ENCODE measurements around the gene UVSSA. TPM values are rescaled to one million over a fixed set of nuclear protein-coding genes. Genes with fewer than 3 reads are reported as not detected.

The UVSSA gene
- total and polyA plus RNA-seq, 2 experiments from 2014 or later: 2.9 to 4.1 TPM

- H3K79me2 ChIP-seq (ENCODE audit: insufficient read depth): no peaks in the 10 kb centered on the region
- no peak overlapping the region for H3K27ac ChIP-seq
- 4 to 7% methylated on average over 23 to 26 of the region's 26 CpGs for WGBS, 2 experiments (ENCODE audit: low coverage in 1 of 2, low lambda C conversion rate in 2 of 2, missing lambda C conversion rate in 2 of 2)
- no peaks in the 10 kb centered on the region for H4K20me1 ChIP-seq (ENCODE audit: insufficient read depth)
- H3K4me1 ChIP-seq (ENCODE audit: insufficient read depth): no peaks in the 10 kb centered on the region
- peaks cover 70% of the 10 kb centered on the region for H3K27me3 ChIP-seq (replicated peaks; ENCODE audit: insufficient read depth)
- no peaks in the 10 kb centered on the region for H3F3A ChIP-seq (ENCODE audit: insufficient read depth)
- TF ChIP-seq EZH2phosphoT487 (IDR thresholded peaks at IDR 0.05; ENCODE audit: insufficient read depth, low read depth): no peak; the same call in 1 of the 2 replicates
- TF ChIP-seq EZH2 (IDR thresholded peaks at IDR 0.05; ENCODE audit: insufficient read depth, poor library complexity, severe bottlenecking): peak; percentile 99
- H3K9me3 ChIP-seq (ENCODE audit: low read depth): no peaks in the 10 kb centered on the region
- no peaks in the 10 kb centered on the region for H3K9me2 ChIP-seq (ENCODE audit: insufficient read depth)
- no peak overlapping the region for H2AFZ ChIP-seq
- no peak overlapping the region for H3K4me3 ChIP-seq
- no peak overlapping the region for H3K9ac ChIP-seq
- no peak overlapping the region for H3K4me2 ChIP-seq (ENCODE audit: unreplicated experiment)
- no peak for DNase-seq
- no peaks in the 10 kb centered on the region for H3K36me3 ChIP-seq (ENCODE audit: low read depth)
- in situ Hi-C loops (cut with MboI): no loop called here
Measured at GRCh38 chr4:1405254-1405635, 58.2 kb downstream of the UVSSA start.

DNA sequence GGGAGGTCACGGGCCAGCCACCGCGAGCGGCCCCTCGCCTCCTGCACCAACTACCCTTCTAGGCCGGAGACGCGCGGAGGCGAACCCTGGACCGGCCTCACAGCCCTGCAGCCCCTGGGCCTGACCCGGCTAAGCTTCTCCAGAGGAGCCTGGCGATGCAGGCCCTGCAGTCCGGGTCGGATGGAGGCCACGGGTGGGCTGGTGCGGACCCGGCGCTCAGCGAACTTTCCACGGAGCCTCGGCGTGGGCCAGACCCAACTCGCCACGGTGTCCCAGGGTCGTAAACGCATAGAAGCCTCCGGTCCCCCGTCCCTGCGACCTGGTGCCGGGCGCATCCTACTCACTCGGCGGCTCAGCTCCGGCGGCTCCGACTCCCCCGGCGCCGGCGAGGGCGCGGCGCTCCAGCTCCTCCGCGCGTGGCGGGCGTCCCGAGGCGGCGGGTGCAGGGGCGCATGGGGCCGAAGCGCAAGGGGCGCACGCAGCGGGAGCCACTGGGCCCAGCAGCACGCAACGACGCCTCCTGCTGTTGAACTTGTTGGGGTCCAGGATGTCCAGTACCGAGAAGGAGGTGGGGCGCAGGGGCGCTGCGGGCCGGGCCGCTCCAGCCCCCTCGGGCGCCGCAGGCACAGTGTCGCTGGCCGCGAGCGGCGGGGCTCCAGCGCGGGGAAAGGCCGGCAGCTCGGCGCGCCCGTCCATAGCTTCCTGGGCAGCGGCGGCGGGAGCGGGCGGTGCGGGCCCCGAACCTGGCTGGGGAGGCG lies 58.8 kb downstream of the UVSSA start:
- in situ Hi-C loops (cut with MboI): no loop called here
- Histone ChIP-seq H3K9me3 (ENCODE audit: low read depth) (no peaks in the 10 kb centered on the region), H3K4me2 (ENCODE audit: unreplicated experiment) (no peak overlapping the region), H3K9me2 (ENCODE audit: insufficient read depth) (no peaks in the 10 kb centered on the region), H2AFZ (no peak overlapping the region), H3F3A (ENCODE audit: insufficient read depth) (no peaks in the 10 kb centered on the region), H3K4me1 (ENCODE audit: insufficient read depth) (no peaks in the 10 kb centered on the region), H4K20me1 (ENCODE audit: insufficient read depth) (no peaks in the 10 kb centered on the region), H3K27ac (no peak overlapping the region), H3K27me3 (replicated peaks; ENCODE audit: insufficient read depth) (peaks cover 68% of the 10 kb centered on the region), H3K36me3 (ENCODE audit: low read depth) (no peaks in the 10 kb centered on the region), H3K79me2 (ENCODE audit: insufficient read depth) (no peaks in the 10 kb centered on the region), H3K9ac (no peak overlapping the region), H3K4me3 (no peak overlapping the region)
- TF ChIP-seq EZH2 (IDR thresholded peaks at IDR 0.05; ENCODE audit: insufficient read depth, poor library complexity, severe bottlenecking): peak; percentile 81
- no peak; the same call in 1 of the 2 replicates for TF ChIP-seq EZH2phosphoT487 (IDR thresholded peaks at IDR 0.05; ENCODE audit: insufficient read depth, low read depth)
- no peak for DNase-seq
- 2 to 4% methylated on average over 42 to 61 of the region's 90 CpGs for WGBS, 2 experiments (ENCODE audit: low coverage in 1 of 2, low lambda C conversion rate in 2 of 2, missing lambda C conversion rate in 2 of 2)

- in situ Hi-C loops (cut with MboI): no loop called here
- WGBS, 2 experiments (ENCODE audit: low coverage in 1 of 2, low lambda C conversion rate in 2 of 2, missing lambda C conversion rate in 2 of 2): 5 to 8% methylated on average over 53 to 60 of the region's 91 CpGs
- H3K36me3 ChIP-seq (ENCODE audit: low read depth): no peaks in the 10 kb centered on the region
Measured at GRCh38 chr4:1406394-1406980, 59.5 kb downstream of the UVSSA start, which contains the start of gene NKX1-1. Gene NKX1-1, minus strand, starts transcription at chr4:1406442. Its CDS starts 0 bp downstream, at chr4:1406442.

DNA sequence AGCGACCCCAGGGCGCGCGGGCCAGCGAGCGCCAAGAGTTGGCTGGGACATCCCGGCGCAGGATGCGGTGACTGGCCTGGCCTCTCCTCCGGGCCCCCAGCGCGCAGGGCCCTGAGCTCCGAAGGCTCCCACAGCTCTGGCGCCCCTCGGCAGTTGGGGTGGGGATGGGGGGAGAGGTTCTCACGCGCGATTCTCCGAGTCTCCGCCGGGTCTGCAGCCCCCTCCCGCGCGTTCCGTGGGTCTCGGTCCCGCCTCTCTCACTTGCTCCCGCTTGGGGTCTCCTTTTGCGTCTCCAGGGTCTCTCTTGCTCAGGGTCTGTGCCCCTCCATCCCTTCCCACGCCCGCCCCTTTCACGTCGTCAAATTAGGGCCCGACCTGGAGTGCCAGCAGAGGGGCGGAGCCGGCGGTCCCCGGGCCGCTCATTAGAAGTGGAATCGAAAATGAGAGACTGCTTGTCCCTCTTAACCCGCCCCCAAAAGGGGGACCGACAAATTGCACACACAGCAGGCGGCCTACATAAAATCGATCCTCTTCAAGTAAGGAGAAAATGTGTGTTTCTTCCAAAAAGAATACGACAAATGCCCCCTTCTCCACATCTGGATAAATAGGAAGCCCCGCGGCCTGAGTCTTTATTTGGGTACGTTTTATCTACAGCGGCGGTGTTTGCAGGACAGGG lies 60.1 kb downstream of the UVSSA start:
- H2AFZ ChIP-seq: no peak overlapping the region
- H3F3A ChIP-seq (ENCODE audit: insufficient read depth): no peaks in the 10 kb centered on the region
- TF ChIP-seq EZH2 (IDR thresholded peaks at IDR 0.05; ENCODE audit: insufficient read depth, poor library complexity, severe bottlenecking) (peak; percentile 79), EZH2phosphoT487 (IDR thresholded peaks at IDR 0.05; ENCODE audit: insufficient read depth, low read depth) (no peak)
- no peaks in the 10 kb centered on the region for H3K4me1 ChIP-seq (ENCODE audit: insufficient read depth)
- H4K20me1 ChIP-seq (ENCODE audit: insufficient read depth): no peaks in the 10 kb centered on the region
- H3K4me2 ChIP-seq (ENCODE audit: unreplicated experiment): no peak overlapping the region
- H3K36me3 ChIP-seq (ENCODE audit: low read depth): no peaks in the 10 kb centered on the region
- no peaks in the 10 kb centered on the region for H3K9me2 ChIP-seq (ENCODE audit: insufficient read depth)
- peaks cover 57% of the 10 kb centered on the region for H3K27me3 ChIP-seq (replicated peaks; ENCODE audit: insufficient read depth)
- WGBS, 2 experiments (ENCODE audit: low coverage in 1 of 2, low lambda C conversion rate in 2 of 2, missing lambda C conversion rate in 2 of 2): 10 to 13% methylated on average over 39 to 46 of the region's 50 CpGs
- H3K79me2 ChIP-seq (ENCODE audit: insufficient read depth): no peaks in the 10 kb centered on the region
- H3K9ac ChIP-seq: no peak overlapping the region
- no peak overlapping the region for H3K4me3 ChIP-seq
- no peak overlapping the region for H3K27ac ChIP-seq
- no peak for DNase-seq
- no peaks in the 10 kb centered on the region for H3K9me3 ChIP-seq (ENCODE audit: low read depth)
- in situ Hi-C loops (cut with MboI): no loop called here

More at GRCh38 chr4:1406394-1406980, 59.5 kb downstream of the UVSSA start, which contains the start of gene NKX1-1:
- Histone ChIP-seq H3K9me2 (ENCODE audit: insufficient read depth) (no peaks in the 10 kb centered on the region), H4K20me1 (ENCODE audit: insufficient read depth) (no peaks in the 10 kb centered on the region), H3K79me2 (ENCODE audit: insufficient read depth) (no peaks in the 10 kb centered on the region), H3K4me1 (ENCODE audit: insufficient read depth) (no peaks in the 10 kb centered on the region), H3K27me3 (replicated peaks; ENCODE audit: insufficient read depth) (peaks cover 63% of the 10 kb centered on the region), H3K4me3 (no peak within 1 kb of the TSS), H3F3A (ENCODE audit: insufficient read depth) (no peaks in the 10 kb centered on the region), H3K9me3 (ENCODE audit: low read depth) (no peaks in the 10 kb centered on the region), H3K27ac (no peak within 1 kb of the TSS), H3K9ac (no peak within 1 kb of the TSS), H3K4me2 (ENCODE audit: unreplicated experiment) (no peak within 1 kb of the TSS), H2AFZ (no peak within 1 kb of the TSS)
- no peak for DNase-seq
- TF ChIP-seq EZH2phosphoT487 (IDR thresholded peaks at IDR 0.05; ENCODE audit: insufficient read depth, low read depth): no peak
- no peak for TF ChIP-seq EZH2 (IDR thresholded peaks at IDR 0.05; ENCODE audit: insufficient read depth, poor library complexity, severe bottlenecking)
